ENCODE data around the gene DMBX1.
A peak's percentile ranks its signal among the peaks of the same experiment; 100 is the strongest.

DMBX1 gene

GRCh38 chr1:46526691-46527291, 37.2 kb downstream of the DMBX1 start:
- peak in 1 of 2 experiments; percentile 52 for DNase-seq

GRCh38 chr1:46527474-46528296, 38.0 kb downstream of the DMBX1 start:
- peak; percentile 66 to 76 for DNase-seq

- DNase-seq, result peak; percentile 74 to 77
Measured at GRCh38 chr1:46528297-46528955, 38.8 kb downstream of the DMBX1 start.

GRCh38 chr1:46529031-46529630, 39.5 kb downstream of the DMBX1 start:
- DNase-seq, result peak; percentile 68 to 89

GRCh38 chr1:46530311-46530710, 40.7 kb downstream of the DMBX1 start:
- no peak for DNase-seq

GRCh38 chr1:46530791-46531409, 41.3 kb downstream of the DMBX1 start:
- DNase-seq, result no peak

GRCh38 chr1:46532095-46532494, 42.5 kb downstream of the DMBX1 start:
- DNase-seq, result no peak

GRCh38 chr1:46532498-46533178, 43.0 kb downstream of the DMBX1 start:
- DNase-seq, result peak in 1 of 2 experiments; percentile 52

- peak in 1 of 2 experiments; percentile 36 for DNase-seq
Measured at GRCh38 chr1:46533179-46533864, 43.7 kb downstream of the DMBX1 start.

- peak in 1 of 2 experiments; percentile 25 for DNase-seq
Measured at GRCh38 chr1:46535063-46535462, 45.4 kb downstream of the DMBX1 start.

- no peak for DNase-seq
Measured at GRCh38 chr1:46536527-46536926, 46.9 kb downstream of the DMBX1 start.

- no peak for DNase-seq
Measured at GRCh38 chr1:46537651-46538050, 48.0 kb downstream of the DMBX1 start.

- DNase-seq, result no peak
Measured at GRCh38 chr1:46538147-46538546, 48.5 kb downstream of the DMBX1 start.
